G401.6 (cell line): Measurements from ENCODE around the gene TMEM184B.

Experiments used
- FAIRE-seq: peaks from 2 replicates; lab custom pipeline; 2012; peaks lifted over from hg19 to GRCh38; lab: Jason Lieb, UNC

TMEM184B gene

DNA sequence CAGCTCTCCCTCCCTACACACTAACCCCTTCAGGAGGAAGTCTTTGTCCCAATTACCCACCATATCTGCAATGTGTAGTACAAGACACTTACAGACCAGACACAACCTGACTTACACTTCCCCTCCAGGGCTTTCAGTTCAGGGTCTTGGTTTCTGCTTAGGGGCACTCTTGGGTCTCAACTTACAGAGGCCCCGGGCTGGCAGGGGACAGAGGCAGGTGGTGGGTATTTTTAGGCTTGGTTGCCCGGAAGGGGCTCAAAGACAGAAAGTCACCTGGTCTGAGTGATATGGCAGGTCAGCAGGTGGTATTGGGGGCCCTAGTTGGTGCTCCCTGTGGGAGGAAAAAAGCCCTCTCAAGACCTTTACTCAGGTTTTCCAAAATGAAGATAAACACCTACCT, 3.4 kb upstream of the TMEM184B start:
- FAIRE-seq, result no peak

DNA sequence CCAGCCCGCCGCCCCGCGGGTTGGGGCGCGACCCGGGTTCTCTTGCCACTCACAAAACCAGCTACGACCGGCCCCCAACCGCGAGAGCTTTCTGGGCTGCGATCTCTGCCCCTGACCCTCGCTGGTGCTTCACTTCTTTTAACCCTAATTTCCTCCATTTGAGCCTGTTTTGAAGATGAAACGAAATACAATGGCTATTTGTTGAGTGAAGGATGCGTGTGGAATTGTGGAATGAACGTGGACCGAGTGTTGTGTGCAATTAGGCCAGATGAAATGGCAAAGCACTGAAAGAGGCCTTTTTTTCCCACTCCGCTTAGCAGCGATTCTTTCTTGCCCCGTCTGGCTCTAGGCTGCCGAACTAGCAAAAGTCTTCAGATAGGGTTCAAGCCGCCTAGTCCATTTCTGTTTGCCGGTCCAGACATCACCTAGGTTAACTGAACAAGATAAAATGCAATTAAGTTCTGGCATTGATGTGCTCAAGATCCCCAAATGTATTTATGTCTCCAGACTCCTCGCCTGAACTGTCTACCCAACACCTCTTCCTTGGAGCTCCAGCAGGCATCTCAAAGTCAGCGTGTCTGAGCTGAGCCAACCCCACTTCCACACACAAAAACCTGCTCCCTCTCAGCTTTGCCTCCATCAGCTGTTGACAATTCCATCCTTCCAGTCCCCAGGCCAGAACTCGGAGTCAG, 471 bp upstream of the TMEM184B start:
- no peak for FAIRE-seq

- FAIRE-seq, result no peak
Measured at GRCh38 chr22:38271927-38272372, 860 bp downstream of the TMEM184B start.

DNA sequence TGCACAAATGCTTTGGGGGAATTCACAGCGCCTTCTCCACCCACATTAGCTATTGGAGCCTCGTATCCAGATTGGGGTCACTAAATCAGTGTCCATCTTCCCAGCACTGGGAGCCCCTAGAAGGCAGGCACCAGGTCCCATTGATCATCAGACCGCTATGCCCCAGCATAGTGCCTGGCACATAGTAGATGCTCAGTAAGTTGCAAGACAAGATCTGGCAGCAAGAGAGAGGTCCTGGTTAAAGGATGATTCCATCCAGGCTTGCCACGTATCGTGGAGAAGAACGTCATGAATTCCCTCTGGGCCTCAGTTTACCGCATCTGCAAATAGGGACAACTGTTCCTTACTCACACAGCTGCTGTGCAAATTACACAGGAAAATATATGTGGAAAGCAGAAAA, 1.7 kb downstream of the TMEM184B start:
- FAIRE-seq, result no peak

DNA sequence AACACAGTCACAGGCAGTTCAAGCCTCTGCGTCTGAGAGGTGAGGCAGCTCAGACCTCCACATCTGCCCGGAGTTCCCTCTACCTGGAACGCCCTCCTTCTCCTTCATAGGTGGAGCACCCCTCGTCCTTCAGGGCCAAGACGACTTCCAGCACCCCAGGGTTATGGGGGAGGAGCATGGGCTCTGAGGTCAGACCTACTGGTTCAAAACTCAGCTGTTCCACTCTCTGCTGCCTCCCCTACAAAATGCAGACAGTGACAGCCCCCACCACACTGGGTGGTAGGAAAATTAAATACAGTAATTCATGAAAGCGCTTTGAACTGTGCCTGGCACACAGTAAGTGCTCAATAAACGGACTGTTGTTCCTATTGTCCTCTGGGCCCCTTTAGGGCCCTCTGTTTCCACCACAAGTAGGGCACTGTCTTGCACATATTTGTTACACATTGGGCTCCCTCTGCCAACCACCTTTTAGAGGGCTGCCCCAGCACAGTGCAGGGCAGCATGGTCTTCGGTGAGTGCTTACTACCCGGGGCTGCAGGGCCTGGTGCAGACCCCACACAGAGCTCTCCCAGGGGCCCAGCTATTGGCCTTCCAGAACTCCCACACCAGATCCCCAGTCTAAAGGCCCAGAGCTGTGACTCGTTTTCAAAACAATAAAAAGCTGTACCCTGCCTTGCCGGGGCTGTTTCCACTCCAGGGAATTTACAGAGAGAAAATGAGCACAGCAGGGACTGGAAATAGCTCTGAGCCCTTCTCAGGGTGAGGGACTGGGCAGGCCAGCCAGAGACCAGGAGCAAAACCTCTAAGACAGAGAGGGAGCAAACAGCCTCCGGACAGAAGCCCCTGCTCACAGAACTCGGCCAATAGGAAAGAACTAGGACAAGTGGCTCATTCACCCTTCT, 2.5 kb downstream of the TMEM184B start:
- FAIRE-seq, result no peak

DNA sequence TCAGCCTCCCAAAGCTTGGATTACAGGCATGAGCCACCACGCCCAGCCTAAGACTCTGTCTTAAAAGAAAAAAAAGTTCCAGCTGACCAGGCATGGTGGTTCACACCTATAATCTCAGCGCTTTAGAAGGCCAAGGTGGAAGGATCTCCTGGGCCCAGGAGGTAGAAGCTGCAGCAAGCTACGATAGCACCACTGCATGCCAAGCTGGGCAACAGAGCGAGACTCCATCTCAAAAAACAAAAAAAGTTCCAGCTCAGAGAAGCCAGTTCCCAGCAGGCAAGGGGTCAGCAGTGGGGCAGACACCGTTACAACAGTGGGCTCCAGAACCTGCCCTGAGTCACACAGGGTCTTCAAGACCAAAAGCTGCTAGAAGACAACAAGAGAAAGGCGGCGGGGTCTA, 3.3 kb downstream of the TMEM184B start:
- no peak for FAIRE-seq

DNA sequence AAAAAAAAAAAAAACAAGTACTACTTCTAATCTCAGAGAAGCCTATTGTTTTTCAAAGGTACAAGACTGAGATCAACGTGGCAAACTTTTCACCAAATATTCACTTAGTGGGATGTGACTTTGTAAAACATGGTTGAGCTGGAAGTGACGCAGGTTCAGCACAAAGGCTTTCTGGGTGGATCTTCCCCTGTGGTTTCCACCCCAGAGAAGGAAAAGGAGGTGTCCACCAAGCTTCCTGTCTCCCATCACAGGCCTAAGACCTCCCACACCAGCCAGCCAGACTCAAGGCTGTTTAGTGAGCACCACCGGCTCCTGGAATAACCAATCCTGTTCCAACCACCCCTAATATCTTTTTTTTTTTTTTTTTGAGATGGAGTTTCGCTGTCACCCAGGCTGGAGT, 5.7 kb downstream of the TMEM184B start:
- no peak for FAIRE-seq

DNA sequence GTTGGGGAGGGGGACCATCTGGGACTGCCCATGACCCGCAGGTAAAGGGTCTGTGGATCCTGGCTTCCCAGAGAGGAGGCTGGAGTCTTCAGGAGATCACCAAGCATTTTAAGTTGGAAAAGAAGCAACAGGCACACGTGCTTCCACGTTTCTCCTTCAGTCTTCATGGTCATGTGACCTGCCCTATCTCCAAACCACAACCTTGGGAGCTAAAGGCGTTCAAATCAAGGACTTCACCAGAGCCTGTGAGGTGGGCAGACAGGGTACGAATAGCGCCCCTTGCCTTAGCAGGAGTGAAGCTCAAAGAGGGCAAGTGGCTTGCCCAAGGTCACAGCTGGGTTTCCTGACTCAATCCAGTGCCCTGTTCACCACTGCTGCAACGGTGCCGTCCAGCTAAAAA, 6.7 kb downstream of the TMEM184B start:
- no peak for FAIRE-seq

DNA sequence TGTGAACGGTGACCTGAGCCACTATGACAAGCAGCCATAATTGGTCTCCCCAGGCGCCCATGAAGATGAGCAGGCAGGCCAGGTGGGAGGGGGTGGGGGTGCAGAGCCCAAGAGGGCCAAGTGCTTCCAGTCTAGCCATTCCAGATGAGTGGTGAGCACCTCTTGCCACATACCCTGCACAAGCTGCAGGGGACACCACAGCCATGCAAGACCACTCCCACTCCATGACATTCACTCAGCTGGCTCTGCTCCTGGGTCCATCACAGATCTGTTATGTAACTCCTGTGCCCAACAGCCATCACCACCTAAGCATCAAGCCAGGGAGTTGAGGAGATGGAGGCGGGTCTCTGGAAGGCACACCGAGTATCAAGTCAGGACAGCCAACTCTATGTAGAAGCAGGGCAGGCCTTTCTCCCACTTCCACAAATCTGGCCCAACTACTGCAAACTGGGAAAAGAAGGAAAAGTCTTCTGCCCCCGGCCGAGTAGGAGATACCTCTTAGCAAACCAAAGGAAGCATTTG, 8.4 kb downstream of the TMEM184B start:
- no peak for FAIRE-seq

DNA sequence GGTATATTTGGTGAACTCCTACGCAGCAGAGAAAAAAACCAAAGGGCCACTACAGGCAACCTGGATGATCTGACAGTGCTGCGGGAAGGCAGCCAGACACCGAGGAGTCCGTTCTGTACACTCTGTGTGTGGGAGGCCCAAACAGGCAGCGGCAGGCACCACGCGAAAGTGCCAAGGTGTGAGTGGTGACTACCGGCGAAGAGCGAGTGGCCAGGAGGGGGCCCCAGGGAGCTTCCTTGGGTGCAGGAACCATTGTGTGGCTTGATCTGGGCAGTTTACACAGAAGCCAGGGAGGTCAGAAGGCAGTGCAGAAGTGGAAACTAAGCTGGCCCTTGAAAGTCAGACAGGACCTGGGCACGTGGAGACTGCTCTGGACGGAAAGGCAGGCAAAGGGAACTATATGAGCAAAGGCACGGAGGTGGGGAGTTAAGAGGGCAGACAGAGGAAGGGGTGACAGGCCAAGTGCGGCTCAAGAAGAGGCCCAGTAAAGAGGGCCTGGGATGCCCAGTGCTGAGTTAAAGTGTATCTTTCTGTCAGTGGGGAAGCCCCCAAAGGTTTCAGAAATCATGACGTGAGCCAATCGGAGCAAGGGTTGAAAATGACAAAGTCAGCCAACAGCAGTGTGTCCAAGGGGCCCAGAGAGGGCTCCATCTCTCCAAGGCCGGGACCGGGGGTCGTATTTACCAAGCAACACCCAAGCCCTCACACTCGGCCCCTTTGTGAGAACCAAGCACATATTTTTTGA, 10.6 kb downstream of the TMEM184B start:
- no peak for FAIRE-seq

- FAIRE-seq, result no peak
Measured at GRCh38 chr22:38260761-38261681, 11.8 kb downstream of the TMEM184B start.

DNA sequence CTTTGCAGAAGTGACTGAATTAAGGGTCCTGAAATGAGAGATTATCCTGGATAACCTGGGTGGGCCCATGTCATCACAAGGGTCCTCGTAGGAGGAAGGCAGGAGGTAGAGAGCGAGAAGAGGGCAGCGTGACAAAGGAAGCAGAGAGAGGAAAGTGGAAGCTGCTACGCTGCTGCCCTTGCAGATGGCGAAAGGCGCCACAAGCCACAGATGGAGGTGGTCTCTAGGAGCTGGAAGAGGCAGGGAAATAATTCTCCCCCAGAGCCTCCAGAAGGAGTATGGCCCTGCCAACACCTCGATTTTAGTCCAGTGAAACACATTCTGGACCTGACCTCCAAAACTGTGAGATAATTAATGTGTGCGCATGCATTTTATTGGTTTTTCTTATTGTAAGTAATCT, 13.4 kb downstream of the TMEM184B start:
- FAIRE-seq, result no peak

DNA sequence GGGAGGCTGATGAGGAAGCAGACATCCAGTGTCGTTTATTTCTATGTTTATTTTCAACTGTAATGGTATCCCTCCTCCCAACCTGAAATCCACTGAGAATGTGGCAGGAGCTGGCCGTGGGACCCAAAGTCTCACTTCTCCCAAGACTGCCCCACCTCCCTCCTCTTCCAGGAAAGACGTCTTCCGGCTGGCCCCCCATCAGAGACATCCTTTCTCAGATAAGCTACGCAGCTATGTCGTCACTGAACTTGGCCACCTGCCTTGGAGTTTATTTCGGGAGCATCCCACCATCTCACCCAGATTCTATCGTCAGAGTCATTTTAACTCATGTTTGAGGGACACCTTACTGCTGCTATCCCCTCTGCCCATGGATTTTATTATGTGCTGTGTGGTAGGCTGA, 13.9 kb downstream of the TMEM184B start:
- no peak for FAIRE-seq

DNA sequence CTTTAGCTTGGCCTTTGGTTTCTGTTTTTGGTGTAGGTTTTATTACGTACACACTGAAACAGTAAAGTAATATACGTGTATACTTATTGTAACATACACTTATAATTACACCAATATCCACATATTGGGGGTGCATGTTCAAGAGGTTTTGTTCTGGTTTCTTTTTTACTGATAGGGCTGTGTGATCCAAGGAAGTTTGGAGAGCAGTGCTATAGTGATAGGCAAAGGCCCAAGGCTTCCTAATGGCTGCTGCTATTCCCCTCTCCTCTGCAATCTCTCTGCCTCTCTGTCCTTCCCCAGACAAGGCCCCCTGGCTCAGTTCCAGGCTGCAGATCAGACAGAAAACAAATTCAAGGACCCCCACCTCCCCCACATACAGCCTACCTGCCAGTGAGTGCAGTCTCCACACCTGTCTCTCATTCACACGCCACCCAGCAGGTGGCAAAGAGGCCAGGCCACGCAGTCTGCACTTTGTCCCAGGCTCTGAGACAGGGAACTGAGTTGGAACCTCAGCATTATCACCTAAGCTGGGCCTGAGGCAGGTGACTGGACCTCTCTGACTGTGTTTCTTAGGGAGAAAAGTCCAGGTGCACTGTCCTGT, 15.1 kb downstream of the TMEM184B start:
- FAIRE-seq, result no peak

DNA sequence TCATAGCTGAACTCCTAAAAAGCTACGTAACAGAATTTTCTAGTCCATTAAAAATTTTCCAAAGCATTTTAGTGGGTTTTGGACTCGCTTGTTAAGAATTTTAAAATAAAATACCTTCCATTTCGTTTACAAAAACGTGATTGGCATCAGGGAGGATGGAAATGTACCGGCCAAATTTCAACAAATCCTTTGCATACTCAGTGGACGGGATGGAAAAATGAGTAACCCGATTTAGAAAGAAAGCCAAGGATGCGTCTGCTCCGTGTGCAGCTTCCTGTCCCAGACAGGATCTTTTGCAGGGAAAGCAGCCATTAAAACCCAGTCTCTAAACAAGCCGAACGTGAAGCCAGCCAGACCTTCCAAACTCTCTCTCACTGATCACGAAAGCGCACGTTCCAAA, 15.6 kb downstream of the TMEM184B start:
- no peak for FAIRE-seq

- no peak for FAIRE-seq
Measured at GRCh38 chr22:38255697-38256096, 17.1 kb downstream of the TMEM184B start.

- FAIRE-seq, result no peak
Measured at GRCh38 chr22:38251341-38251692, 21.5 kb downstream of the TMEM184B start.

GRCh38 chr22:38250643-38251340, 22.0 kb downstream of the TMEM184B start:
- FAIRE-seq, result no peak

- no peak for FAIRE-seq
Measured at GRCh38 chr22:38249803-38250642, 22.8 kb downstream of the TMEM184B start.

- no peak for FAIRE-seq
Measured at GRCh38 chr22:38249301-38249700, 23.5 kb downstream of the TMEM184B start.
